Uterus (tissue), 4 donors: ENCODE data around the gene KCNMA1. TPM values are rescaled to one million over a fixed set of nuclear protein-coding genes. Genes with fewer than 3 reads are reported as not detected.

ENCODE experiments used
- DNase-seq, 2 donors: peaks; one replicate each; pipeline ENCODE4 v3.0.0-alpha.2; 2019 to 2020
- H3K27ac ChIP-seq, 2 donors: fragments of 200-600 bp; sonication (generic); 1 replicate in 1 of 2; 2 replicates in 1 of 2; pipeline ENCODE4 v1.5.1; 2016 to 2018
- H3K27me3 ChIP-seq, 2 donors: fragments of 200-600 bp; sonication (generic); one replicate each; pipeline ENCODE4 v1.5.1; 2018 to 2019; ENCODE audit warnings: control low read depth in 1 of 2
- H3K36me3 ChIP-seq, 2 donors: fragments of 200-600 bp; sonication (generic); one replicate each; pipeline ENCODE4 v1.5.1; 2019; ENCODE audit warnings: control low read depth in 1 of 2
- H3K4me1 ChIP-seq, 2 donors: fragments of 200-600 bp; sonication (generic); one replicate each; pipeline ENCODE4 v1.5.1; 2018 to 2019; ENCODE audit warnings: control low read depth in 1 of 2
- H3K4me3 ChIP-seq, 2 donors: fragments of 200-600 bp; sonication (generic); 1 replicate in 1 of 2; 2 replicates in 1 of 2; pipeline ENCODE4 v1.5.1; 2018 to 2019; ENCODE audit warnings: mild to moderate bottlenecking in 1 of 2
- H3K9me3 ChIP-seq, 2 donors: fragments of 200-600 bp; sonication (generic); one replicate each; pipeline ENCODE4 v1.5.1; 2019; ENCODE audit warnings: control low read depth in 1 of 2
- CTCF ChIP-seq, 4 experiments: fragments of 200-600 bp in 2 of 4; fragments of 450-650 bp in 2 of 4; sonication (generic) in 2 of 4; IDR thresholded peaks; one replicate each; pipeline ENCODE4 v1.5.1; 2016 to 2019; ENCODE audit warnings: antibody characterized with exemption in 4 of 4, mild to moderate bottlenecking in 2 of 4, moderate library complexity in 1 of 4
- POLR2A ChIP-seq, 2 donors: fragments of 450-650 bp; IDR thresholded peaks; one replicate each; pipeline ENCODE4 v1.6.1; 2016; ENCODE audit warnings: antibody characterized with exemption in 2 of 2, mild to moderate bottlenecking in 1 of 2, moderate library complexity in 1 of 2
- intact Hi-C: fragments of 100-400 bp; cut with DNase I; formaldehyde crosslinking; loops from one replicate; pipeline ENCODE4 v1.15.1; 2023; ENCODE audit warnings: low total_unique reads
- total RNA-seq, 4 donors: library from RNA; depleted of rRNA in 3 of 4; stranded (reverse); fragments of >200 nt in 3 of 4; gene quantifications; one replicate each; pipeline versions ENCODE4 v1.1.0 to v1.2.4, GENCODE V29; 2014 to 2023
- donor health status: DM: yes; HTN: yes; CAD: no.

KCNMA1 gene
- total RNA-seq, 4 donors from 2014 or later, result 86.2 to 236 (median 164) TPM

- Histone ChIP-seq H3K4me1 (peaks cover 0 to 2% of the 10 kb centered on the region in 2 donors), H3K27ac (no peak overlapping the region), H3K27me3 (no peaks in the 10 kb centered on the region), H3K36me3 (no peaks in the 10 kb centered on the region), H3K9me3 (no peaks in the 10 kb centered on the region), H3K4me3 (no peak overlapping the region)
- DNase-seq, result peak; percentile 34 to 64
- no peak for TF ChIP-seq POLR2A (IDR thresholded peaks at IDR 0.05)
- TF ChIP-seq CTCF (IDR thresholded peaks at IDR 0.05), result peak; percentile 76 to 85 (median 78)
- intact Hi-C loops, result no loop called here
These were observed 472.0 kb downstream of the KCNMA1 start for GRCh38 chr10:77165445-77166208.

- Histone ChIP-seq H3K4me3 (no peak overlapping the region), H3K9me3 (no peaks in the 10 kb centered on the region), H3K4me1 (peaks cover 0 to 2% of the 10 kb centered on the region in 2 donors), H3K27me3 (no peaks in the 10 kb centered on the region), H3K36me3 (no peaks in the 10 kb centered on the region), H3K27ac (no peak overlapping the region)
- TF ChIP-seq POLR2A (IDR thresholded peaks at IDR 0.05) (no peak), CTCF (IDR thresholded peaks at IDR 0.05) (no peak)
- intact Hi-C loops, result no loop called here
- no peak for DNase-seq
These were observed 472.8 kb downstream of the KCNMA1 start for GRCh38 chr10:77164616-77165311.

- peak; percentile 82 to 91 for DNase-seq
- H3K27ac ChIP-seq, result peak overlapping the region; percentile 62 to 76
These were observed 473.8 kb downstream of the KCNMA1 start for GRCh38 chr10:77163670-77164348.

GRCh38 chr10:77162697-77163096, 474.9 kb downstream of the KCNMA1 start:
- H3K27ac ChIP-seq, result peak overlapping the region; percentile 62 to 76
- no peak for DNase-seq
- no peak overlapping the region for H3K4me3 ChIP-seq
- no peak for TF ChIP-seq CTCF (IDR thresholded peaks at IDR 0.05)
- TF ChIP-seq POLR2A (IDR thresholded peaks at IDR 0.05), result no peak
- H3K9me3 ChIP-seq, result no peaks in the 10 kb centered on the region
- H3K4me1 ChIP-seq, result peaks cover 0 to 8% of the 10 kb centered on the region in 2 donors
- no peaks in the 10 kb centered on the region for H3K36me3 ChIP-seq
- no peaks in the 10 kb centered on the region for H3K27me3 ChIP-seq
- intact Hi-C loops, result no loop called here

More at GRCh38 chr10:77163670-77164348, 473.8 kb downstream of the KCNMA1 start:
- Histone ChIP-seq H3K9me3 (no peaks in the 10 kb centered on the region), H3K4me3 (no peak overlapping the region), H3K4me1 (peaks cover 0 to 8% of the 10 kb centered on the region in 2 donors), H3K36me3 (no peaks in the 10 kb centered on the region), H3K27me3 (no peaks in the 10 kb centered on the region)
- intact Hi-C loops, result no loop called here
- TF ChIP-seq CTCF (IDR thresholded peaks at IDR 0.05) (no peak), POLR2A (IDR thresholded peaks at IDR 0.05) (no peak)
